ENCODE results near the gene LSM3. TPM values are rescaled to one million over a fixed set of nuclear protein-coding genes. Genes with fewer than 3 reads are reported as not detected.

LSM3 gene
- total and polyA plus RNA-seq, 9 of the 15 experiments (the other 6 are each of a cell fraction or from before 2014, with no cell fraction given), result 33.8 to 203 (median 61.2) TPM

DNA sequence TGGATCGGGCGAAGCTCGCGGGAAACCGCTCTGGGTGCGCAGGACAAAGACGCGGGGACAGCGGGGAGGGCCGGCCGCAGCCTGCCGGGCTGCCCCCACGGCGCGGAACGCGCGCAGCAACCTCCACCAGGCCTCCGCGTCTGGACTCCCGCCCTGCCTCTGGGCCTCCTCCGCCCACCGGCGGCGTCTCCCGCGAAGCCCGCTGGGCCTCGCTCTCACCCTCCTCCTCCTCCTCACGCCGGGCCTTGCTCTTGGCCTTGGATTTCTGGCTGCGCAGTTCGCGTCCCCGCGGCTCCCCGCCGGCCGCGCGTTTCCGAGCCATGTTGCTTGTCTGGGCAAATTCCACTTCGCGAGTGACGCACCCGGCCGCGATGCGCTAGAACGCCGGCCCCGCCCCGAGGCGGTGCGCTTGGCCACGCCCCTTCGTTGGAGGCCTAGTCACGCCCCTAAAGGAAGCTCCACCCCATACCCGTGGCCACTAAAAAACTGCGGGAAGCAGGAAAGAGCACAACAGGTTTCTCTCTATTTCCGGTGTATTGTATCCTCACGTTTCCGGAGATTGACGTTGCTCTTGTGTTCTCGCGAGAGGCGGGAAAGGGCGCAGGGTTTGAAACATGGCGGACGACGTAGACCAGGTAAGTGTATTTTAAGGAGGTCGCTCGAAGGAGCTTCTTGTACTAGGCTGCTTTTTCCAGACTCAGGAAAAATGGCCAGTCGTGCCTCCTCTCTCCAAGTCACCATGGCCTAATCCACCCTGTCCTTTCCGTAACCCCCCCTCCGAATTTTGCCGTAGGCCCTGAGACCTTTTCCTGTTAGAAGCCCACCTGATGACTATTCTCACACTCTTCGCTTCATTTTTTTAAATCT is at the start of gene LSM3, which contains the start of gene XPC (continued):
- TF ChIP-seq ASH1L (IDR thresholded peaks at IDR 0.05; ENCODE audit: borderline replicate concordance, low read depth, partially characterized antibody) (peak; percentile 55), ZNF444 (CRISPR knock-in tag; IDR thresholded peaks at IDR 0.05) (no peak), TAF1 (IDR thresholded peaks at IDR 0.05; ENCODE audit: control insufficient read depth, extremely low read depth, insufficient read depth, low read length, severe bottlenecking) (peak; percentile 95), SRF (CRISPR knock-in tag; IDR thresholded peaks at IDR 0.05) (peak in 1 of 2 experiments; percentile 84; a peak in 2 of 4 replicates), PCBP1 (IDR thresholded peaks at IDR 0.05; ENCODE audit: low read depth, low read length, poor library complexity, severe bottlenecking) (peak; percentile 94), CREBBP (IDR thresholded peaks at IDR 0.05; ENCODE audit: low read depth, low read length) (no peak), ELF1 (tag; IDR thresholded peaks at IDR 0.05) (peak; percentile 99), MEF2D (tag; conservative IDR thresholded peaks at IDR 0.05; ENCODE audit: low read depth) (no peak), SREBF1 (IDR thresholded peaks at IDR 0.05; ENCODE audit: borderline replicate concordance, low read depth, low read length) (no peak), ETV5 (CRISPR knock-in tag; IDR thresholded peaks at IDR 0.05; ENCODE audit: low read depth) (peak; percentile 92; the same call in 1 of the 2 replicates), OTX1 (CRISPR knock-in tag; IDR thresholded peaks at IDR 0.05) (no peak), ZNF23 (CRISPR knock-in tag; IDR thresholded peaks at IDR 0.05) (no peak), RAD21 (CRISPR knock-in tag; conservative IDR thresholded peaks at IDR 0.05 in 1 of 2, IDR thresholded peaks at IDR 0.05 in 1 of 2) (no peak), MTA1 (IDR thresholded peaks at IDR 0.05; ENCODE audit: borderline replicate concordance) (0 out of 2 replicates have a peak, but pooled peaks have one; percentile 33)
- TF ChIP-seq, protein P1, sequence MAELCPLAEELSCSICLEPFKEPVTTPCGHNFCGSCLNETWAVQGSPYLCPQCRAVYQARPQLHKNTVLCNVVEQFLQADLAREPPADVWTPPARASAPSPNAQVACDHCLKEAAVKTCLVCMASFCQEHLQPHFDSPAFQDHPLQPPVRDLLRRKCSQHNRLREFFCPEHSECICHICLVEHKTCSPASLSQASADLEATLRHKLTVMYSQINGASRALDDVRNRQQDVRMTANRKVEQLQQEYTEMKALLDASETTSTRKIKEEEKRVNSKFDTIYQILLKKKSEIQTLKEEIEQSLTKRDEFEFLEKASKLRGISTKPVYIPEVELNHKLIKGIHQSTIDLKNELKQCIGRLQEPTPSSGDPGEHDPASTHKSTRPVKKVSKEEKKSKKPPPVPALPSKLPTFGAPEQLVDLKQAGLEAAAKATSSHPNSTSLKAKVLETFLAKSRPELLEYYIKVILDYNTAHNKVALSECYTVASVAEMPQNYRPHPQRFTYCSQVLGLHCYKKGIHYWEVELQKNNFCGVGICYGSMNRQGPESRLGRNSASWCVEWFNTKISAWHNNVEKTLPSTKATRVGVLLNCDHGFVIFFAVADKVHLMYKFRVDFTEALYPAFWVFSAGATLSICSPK (IDR thresholded peaks at IDR 0.05; ENCODE audit: borderline replicate concordance), result no peak
- TF ChIP-seq, protein P2, sequence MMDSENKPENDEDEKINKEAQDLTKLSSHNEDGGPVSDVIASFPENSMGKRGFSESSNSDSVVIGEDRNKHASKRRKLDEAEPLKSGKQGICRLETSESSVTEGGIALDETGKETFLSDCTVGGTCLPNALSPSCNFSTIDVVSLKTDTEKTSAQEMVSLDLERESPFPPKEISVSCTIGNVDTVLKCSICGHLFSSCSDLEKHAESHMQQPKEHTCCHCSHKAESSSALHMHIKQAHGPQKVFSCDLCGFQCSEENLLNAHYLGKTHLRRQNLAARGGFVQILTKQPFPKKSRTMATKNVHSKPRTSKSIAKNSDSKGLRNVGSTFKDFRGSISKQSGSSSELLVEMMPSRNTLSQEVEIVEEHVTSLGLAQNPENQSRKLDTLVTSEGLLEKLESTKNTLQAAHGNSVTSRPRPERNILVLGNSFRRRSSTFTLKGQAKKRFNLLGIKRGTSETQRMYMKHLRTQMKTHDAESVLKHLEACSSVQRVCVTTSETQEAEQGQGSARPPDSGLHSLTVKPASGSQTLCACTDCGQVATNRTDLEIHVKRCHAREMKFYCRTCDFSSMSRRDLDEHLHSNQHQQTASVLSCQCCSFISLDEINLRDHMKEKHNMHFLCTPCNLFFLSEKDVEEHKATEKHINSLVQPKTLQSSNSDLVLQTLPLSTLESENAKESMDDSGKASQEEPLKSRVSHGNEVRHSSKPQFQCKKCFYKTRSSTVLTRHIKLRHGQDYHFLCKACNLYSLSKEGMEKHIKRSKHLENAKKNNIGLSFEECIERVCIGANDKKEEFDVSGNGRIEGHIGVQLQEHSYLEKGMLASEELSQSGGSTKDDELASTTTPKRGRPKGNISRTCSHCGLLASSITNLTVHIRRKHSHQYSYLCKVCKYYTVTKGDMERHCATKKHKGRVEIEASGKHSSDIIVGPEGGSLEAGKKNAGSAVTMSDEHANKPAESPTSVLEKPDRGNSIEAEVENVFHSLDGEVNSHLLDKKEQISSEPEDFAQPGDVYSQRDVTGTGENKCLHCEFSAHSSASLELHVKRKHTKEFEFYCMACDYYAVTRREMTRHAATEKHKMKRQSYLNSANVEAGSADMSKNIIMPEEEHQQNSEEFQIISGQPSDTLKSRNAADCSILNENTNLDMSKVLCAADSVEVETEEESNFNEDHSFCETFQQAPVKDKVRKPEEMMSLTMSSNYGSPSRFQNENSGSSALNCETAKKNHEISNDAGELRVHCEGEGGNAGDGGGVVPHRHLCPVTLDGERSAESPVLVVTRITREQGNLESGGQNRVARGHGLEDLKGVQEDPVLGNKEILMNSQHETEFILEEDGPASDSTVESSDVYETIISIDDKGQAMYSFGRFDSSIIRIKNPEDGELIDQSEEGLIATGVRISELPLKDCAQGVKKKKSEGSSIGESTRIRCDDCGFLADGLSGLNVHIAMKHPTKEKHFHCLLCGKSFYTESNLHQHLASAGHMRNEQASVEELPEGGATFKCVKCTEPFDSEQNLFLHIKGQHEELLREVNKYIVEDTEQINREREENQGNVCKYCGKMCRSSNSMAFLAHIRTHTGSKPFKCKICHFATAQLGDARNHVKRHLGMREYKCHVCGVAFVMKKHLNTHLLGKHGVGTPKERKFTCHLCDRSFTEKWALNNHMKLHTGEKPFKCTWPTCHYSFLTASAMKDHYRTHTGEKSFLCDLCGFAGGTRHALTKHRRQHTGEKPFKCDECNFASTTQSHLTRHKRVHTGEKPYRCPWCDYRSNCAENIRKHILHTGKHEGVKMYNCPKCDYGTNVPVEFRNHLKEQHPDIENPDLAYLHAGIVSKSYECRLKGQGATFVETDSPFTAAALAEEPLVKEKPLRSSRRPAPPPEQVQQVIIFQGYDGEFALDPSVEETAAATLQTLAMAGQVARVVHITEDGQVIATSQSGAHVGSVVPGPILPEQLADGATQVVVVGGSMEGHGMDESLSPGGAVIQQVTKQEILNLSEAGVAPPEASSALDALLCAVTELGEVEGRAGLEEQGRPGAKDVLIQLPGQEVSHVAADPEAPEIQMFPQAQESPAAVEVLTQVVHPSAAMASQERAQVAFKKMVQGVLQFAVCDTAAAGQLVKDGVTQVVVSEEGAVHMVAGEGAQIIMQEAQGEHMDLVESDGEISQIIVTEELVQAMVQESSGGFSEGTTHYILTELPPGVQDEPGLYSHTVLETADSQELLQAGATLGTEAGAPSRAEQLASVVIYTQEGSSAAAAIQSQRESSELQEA (IDR thresholded peaks at IDR 0.05; ENCODE audit: low read depth), result no peak

Data from K562 (cell line).